ENCODE measurements around the gene LYG1.

DNA sequence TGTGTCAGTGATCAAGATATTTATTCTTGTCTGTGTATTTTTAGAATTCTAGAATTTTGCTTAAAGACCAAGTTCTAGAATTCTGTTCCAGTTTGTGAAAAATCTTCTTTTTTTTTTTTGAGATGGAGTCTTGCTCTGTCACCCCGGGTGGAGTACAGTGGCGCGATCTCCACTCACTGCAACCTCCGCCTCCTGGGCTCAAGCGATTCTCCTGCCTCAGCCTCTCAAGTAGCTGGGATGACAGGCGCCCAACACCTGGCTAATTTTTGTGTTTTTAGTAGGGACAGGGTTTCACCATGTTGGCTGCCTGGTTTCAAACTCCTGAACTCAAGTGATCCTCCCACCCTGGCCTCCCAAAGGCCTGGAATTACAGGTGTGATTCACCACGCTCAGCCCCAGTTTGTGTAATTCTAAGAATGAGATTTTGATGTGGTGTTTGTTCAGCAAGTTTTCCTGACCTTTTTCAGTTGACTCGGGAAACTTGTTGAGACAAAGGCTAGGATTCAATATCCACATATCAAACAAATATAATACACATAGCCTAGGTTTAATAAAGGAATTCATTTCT is 39.8 kb upstream of the LYG1 start:
- TF ChIP-seq, protein P1, sequence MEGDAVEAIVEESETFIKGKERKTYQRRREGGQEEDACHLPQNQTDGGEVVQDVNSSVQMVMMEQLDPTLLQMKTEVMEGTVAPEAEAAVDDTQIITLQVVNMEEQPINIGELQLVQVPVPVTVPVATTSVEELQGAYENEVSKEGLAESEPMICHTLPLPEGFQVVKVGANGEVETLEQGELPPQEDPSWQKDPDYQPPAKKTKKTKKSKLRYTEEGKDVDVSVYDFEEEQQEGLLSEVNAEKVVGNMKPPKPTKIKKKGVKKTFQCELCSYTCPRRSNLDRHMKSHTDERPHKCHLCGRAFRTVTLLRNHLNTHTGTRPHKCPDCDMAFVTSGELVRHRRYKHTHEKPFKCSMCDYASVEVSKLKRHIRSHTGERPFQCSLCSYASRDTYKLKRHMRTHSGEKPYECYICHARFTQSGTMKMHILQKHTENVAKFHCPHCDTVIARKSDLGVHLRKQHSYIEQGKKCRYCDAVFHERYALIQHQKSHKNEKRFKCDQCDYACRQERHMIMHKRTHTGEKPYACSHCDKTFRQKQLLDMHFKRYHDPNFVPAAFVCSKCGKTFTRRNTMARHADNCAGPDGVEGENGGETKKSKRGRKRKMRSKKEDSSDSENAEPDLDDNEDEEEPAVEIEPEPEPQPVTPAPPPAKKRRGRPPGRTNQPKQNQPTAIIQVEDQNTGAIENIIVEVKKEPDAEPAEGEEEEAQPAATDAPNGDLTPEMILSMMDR (IDR thresholded peaks at IDR 0.05) = no peak
- TF ChIP-seq POLR2AphosphoS5 (IDR thresholded peaks at IDR 0.05) (no peak), POLR2A (IDR thresholded peaks at IDR 0.05) (no peak), EP300 (IDR thresholded peaks at IDR 0.05) (no peak)

Data from upper lobe of left lung (tissue), 4 donors.